ENCODE measurements around the gene TPH2.

GRCh38 chr12:71890475-71890874, 48.2 kb upstream of the TPH2 start:
- TF ChIP-seq CTCF (IDR thresholded peaks at IDR 0.05) (no peak), POLR2A (IDR thresholded peaks at IDR 0.05) (no peak), POLR2AphosphoS5 (IDR thresholded peaks at IDR 0.05) (no peak)
